ENCODE measurements around the gene GPC3.
A peak's percentile ranks its signal among the peaks of the same experiment; 100 is the strongest.
"Not testable (repeated sequence)": the region's sequence is repeated elsewhere in the genome, so short reads cannot be mapped to it uniquely, and the experiment has no call there.

The GPC3 gene

GRCh38 chrX:133762976-133763548 is 222.3 kb downstream of the GPC3 start:
- not testable (repeated sequence) for DNase-seq (ENCODE audit: low spot score)

- no peak for DNase-seq (ENCODE audit: low spot score)
These were observed 230.7 kb downstream of the GPC3 start for GRCh38 chrX:133754657-133755056.

GRCh38 chrX:133749951-133750350 is 235.4 kb downstream of the GPC3 start:
- no peak for DNase-seq (ENCODE audit: low spot score)

GRCh38 chrX:133749370-133749769 is 236.0 kb downstream of the GPC3 start:
- DNase-seq (ENCODE audit: low spot score) = no peak

DNA sequence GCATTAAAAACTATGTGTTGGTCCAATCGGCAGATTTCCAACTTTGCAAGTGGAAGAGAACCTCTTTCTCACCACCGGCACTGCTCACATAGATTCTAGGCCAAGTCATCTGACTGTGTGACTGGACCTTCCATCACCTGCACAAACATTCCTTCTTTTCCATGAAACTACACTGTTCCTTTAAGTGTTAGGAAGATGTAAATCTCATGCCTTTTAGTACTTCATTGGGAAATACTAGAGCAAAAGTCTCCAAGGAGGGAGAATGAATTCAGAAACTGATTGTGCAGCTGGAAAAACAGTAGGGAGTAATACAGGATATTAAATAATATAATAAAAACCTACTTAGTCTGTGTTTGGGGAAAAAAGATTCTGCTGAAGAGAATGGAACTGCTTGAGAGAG is 238.2 kb downstream of the GPC3 start:
- no peak for DNase-seq (ENCODE audit: low spot score)

DNA sequence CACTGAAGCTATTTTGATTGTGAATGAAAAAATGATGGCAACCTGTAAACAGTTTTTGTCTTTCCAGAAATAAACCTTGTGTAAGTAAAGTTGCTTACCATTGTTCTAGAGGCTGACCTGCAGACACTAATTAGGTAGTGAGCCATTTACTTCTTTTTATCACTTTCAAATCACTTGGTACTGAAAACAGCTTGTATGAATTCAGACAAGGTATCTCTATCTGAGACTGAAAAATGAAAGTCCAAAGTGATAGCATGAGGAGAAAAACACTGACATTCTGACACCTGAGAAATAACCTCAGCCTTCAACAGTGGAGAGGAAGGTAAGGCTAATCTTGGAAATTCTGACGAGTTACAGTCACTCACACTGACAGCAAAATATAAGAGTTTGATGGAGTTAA is 238.8 kb downstream of the GPC3 start:
- DNase-seq (ENCODE audit: low spot score) = no peak

- DNase-seq (ENCODE audit: low spot score) = no peak
These were observed 240.0 kb downstream of the GPC3 start for GRCh38 chrX:133745349-133745748.

- DNase-seq (ENCODE audit: low spot score) = no peak
These were observed 242.6 kb downstream of the GPC3 start for GRCh38 chrX:133742602-133743305.

DNA sequence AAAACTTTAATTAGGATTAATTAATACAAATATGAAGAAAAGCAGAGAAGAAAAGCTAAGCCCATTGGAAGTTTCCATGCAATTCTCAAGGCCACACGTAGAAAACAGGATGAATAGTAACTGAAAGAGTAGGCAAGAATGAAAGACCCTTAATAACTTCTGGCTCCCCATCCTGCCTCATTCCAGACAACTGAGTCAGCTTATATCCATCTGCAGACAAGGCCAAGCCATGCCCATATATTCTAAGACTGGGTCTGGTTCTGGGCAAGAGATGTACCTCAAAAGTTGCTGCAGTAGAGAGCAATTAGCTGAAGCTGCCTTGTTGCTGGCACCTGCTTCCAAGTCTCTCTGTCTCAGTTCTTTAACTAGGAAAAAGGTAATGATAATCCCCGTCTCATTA is 244.1 kb downstream of the GPC3 start:
- DNase-seq (ENCODE audit: low spot score) = no peak

- DNase-seq (ENCODE audit: low spot score) = no peak
These were observed 258.8 kb downstream of the GPC3 start for GRCh38 chrX:133726642-133727041.

GRCh38 chrX:133726211-133726630 is 259.2 kb downstream of the GPC3 start:
- DNase-seq (ENCODE audit: low spot score) = no peak

DNA sequence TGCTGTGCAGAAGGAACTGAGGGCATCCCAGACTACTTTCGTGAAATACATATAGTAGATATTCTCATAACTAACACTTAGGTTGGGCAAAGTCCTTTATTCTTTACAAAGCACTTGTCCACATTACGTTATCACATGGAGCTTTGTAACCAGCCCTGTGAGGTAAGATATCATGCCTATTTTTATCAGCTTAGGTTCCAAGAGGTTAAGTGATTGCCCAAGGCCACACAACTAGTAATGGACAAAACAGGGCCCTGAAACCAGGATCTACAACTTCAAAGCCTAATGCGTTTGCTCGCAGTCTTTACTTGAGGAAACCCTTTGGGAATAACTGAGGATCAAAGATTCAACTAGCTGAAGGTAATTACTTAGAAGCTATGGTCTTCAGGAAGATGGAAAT is 261.5 kb downstream of the GPC3 start:
- DNase-seq (ENCODE audit: low spot score) = no peak

DNA sequence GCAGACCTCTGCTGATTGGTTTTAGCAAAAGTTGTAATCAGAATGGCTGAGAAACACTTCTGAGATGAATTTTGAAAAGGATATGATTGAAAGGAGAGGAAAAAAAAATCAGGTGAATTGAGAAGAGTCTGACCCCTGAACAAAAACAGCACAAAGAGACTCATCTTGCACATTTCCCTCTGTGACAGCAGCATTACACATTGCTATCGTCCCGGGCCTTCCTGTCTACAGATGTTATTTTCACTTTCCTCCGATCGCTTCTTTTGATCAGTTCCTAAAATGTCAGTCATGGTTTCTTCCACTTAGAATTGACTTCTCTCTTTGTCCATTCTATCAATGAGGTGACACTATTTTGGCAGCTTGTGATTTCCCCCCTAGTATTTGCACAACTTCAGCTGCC is 262.6 kb downstream of the GPC3 start:
- no peak for DNase-seq (ENCODE audit: low spot score)

DNA sequence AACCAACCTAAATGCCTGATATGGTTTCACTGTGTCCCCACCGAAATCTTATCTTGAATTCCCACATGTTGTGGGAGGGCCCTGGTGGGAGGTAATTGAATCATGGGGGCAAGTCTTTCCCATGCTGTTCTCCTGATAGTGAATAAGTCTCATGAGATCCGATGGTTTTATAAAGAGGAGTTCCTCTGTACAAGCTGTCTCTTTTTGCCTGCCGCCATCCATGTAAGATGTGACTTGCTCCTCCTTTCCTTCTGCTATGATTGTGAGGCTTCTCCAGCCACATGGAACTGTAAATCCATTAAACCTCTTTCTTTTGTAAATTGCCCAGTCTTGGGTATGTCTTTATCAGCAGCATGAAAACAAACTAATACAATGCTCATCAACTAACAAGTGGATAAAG is 265.1 kb downstream of the GPC3 start:
- DNase-seq (ENCODE audit: low spot score) = not testable (repeated sequence)

GRCh38 chrX:133715715-133716114 is 269.7 kb downstream of the GPC3 start:
- no peak for DNase-seq (ENCODE audit: low spot score)

DNA sequence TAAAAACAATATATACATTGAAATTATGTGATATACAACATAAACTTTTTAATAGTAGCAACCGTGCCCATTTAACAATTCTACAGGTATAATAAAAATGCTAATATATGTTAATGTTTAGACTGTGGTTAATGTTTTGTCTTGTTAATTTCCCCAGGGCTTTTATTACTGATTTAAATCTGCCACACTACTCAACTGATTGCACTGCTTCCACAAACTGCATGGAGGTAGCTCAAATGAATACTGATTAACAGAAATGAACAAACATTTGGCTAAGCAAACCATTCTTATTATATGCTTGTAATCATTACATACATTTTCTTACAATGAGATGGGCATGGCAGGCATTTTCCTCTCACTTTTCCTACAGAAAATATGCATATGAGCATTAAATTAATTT is 275.9 kb downstream of the GPC3 start:
- DNase-seq (ENCODE audit: low spot score) = no peak

DNA sequence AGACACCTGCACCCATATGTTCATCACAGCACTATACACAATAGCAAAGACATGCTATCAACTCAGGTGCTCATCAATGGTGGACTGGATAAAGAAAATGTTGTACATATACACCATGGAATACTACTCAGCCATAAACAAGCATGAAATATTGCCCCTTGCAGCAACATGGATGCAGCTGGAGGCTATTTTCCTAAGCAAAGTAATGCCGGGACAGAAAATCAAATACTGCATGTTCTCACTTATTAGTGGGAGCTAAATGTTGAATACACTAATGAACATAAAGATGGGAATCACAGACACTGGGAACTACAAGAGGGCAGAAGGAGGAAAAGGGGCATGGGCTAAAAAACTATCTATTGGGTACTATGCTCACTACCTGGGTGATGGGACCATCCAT is 278.5 kb downstream of the GPC3 start:
- no peak for DNase-seq (ENCODE audit: low spot score)

- no peak for DNase-seq (ENCODE audit: low spot score)
These were observed 283.2 kb downstream of the GPC3 start for GRCh38 chrX:133702230-133702629.

- no peak for DNase-seq (ENCODE audit: low spot score)
These were observed 286.2 kb downstream of the GPC3 start for GRCh38 chrX:133699023-133699728.

GRCh38 chrX:133698298-133698697 is 287.1 kb downstream of the GPC3 start:
- DNase-seq (ENCODE audit: low spot score) = peak; percentile 3

DNA sequence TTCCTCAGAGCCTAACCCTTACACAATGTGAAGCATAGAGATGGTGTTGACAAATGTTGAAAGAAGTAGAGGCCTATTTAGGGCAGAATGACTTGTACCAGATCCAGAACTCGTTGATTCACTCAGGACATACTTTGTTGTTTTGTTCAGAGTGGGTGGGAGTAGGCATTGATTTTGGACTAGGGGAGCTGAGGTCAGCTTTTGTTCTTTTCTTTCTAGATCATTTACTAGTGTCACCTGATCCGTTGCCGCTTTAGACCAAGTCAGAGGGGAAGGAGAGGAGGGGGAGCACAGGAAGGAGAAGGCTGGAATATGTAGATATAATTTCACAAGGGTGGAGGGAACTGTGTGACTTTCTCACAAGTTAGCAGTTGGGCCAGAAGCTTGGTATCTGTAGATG is 287.7 kb downstream of the GPC3 start:
- DNase-seq (ENCODE audit: low spot score) = no peak

GRCh38 chrX:133689997-133690599 is 295.3 kb downstream of the GPC3 start:
- no peak for DNase-seq (ENCODE audit: low spot score)

GRCh38 chrX:133685822-133686221 is 299.6 kb downstream of the GPC3 start:
- no peak for DNase-seq (ENCODE audit: low spot score)
